Astrocyte of the spinal cord (primary cell): Measurements from ENCODE around the gene SLC24A4.
A peak's percentile ranks its signal among the peaks of the same experiment; 100 is the strongest.

ENCODE experiments used
- DNase-seq: peaks from one replicate; pipeline ENCODE4 v3.0.0; 2011; ENCODE audit warnings: low read depth, low spot score
- H3K4me3 ChIP-seq: 2 replicates; pipeline ENCODE4 v1.5.1; 2011; ENCODE audit warnings: low read depth, mild to moderate bottlenecking, low read length, moderate library complexity
- CTCF ChIP-seq: IDR thresholded peaks from 2 replicates; pipeline ENCODE4 v1.5.1; 2012; ENCODE audit warnings: low read depth, mild to moderate bottlenecking, low read length, inconsistent platforms
- in situ Hi-C: cut with HindIII; loops from 2 replicates; pipeline ENCODE4 v1.10.0; 2017; ENCODE audit warnings: low sequenced_read_pairs

SLC24A4 gene

GRCh38 chr14:92499234-92499633, 176.3 kb downstream of the SLC24A4 start:
- no peak overlapping the region for H3K4me3 ChIP-seq
- in situ Hi-C loops = no loop called here
- no peak for DNase-seq
- TF ChIP-seq CTCF = no peak

GRCh38 chr14:92500491-92500941, 177.6 kb downstream of the SLC24A4 start:
- no peak overlapping the region for H3K4me3 ChIP-seq
- in situ Hi-C loops = no loop called here
- DNase-seq = peak; percentile 49
- TF ChIP-seq CTCF = no peak

- H3K4me3 ChIP-seq = no peak overlapping the region
- DNase-seq = peak; percentile 45
- in situ Hi-C loops = no loop called here
- no peak for TF ChIP-seq CTCF
Observed at GRCh38 chr14:92501891-92502351, 179.0 kb downstream of the SLC24A4 start.

- no peak for TF ChIP-seq CTCF
- no peak for DNase-seq
- in situ Hi-C loops = no loop called here
- H3K4me3 ChIP-seq = no peak overlapping the region
Observed at GRCh38 chr14:92502541-92503286, 179.7 kb downstream of the SLC24A4 start.

GRCh38 chr14:92503756-92504491, 181.0 kb downstream of the SLC24A4 start:
- no peak overlapping the region for H3K4me3 ChIP-seq
- TF ChIP-seq CTCF = no peak
- in situ Hi-C loops = no loop called here
- peak; percentile 61 for DNase-seq

GRCh38 chr14:92505826-92506225, 182.9 kb downstream of the SLC24A4 start:
- in situ Hi-C loops = no loop called here
- no peak for TF ChIP-seq CTCF
- DNase-seq = no peak
- H3K4me3 ChIP-seq = no peak overlapping the region
